HUES48 (cell line): ENCODE data around the gene MIER3.

ENCODE experiments used
- H3K27ac ChIP-seq: one replicate; pipeline ENCODE4 v1.7.0; 2013; ENCODE audit warnings: low read depth, low read length, inconsistent platforms
- H3K27me3 ChIP-seq: 2 replicates; pipeline ENCODE4 v1.6.1; 2013; ENCODE audit warnings: mild to moderate bottlenecking, low read length; ENCODE audit not compliant: control insufficient read depth, insufficient read depth
- H3K36me3 ChIP-seq: 2 replicates; pipeline ENCODE4 v1.6.1; 2013; ENCODE audit warnings: low read length; ENCODE audit not compliant: control insufficient read depth, insufficient read depth
- H3K4me1 ChIP-seq: 2 replicates; pipeline ENCODE4 v1.6.1; 2013; ENCODE audit warnings: mild to moderate bottlenecking, low read length; ENCODE audit not compliant: control insufficient read depth, insufficient read depth
- H3K4me3 ChIP-seq: 2 replicates; pipeline ENCODE4 v1.5.1; 2013; ENCODE audit warnings: mild to moderate bottlenecking, low read depth, low read length
- H3K9ac ChIP-seq: 2 replicates; pipeline ENCODE4 v1.6.1; 2013; ENCODE audit warnings: mild to moderate bottlenecking, low read depth, low read length, moderate library complexity
- H3K9me3 ChIP-seq: 2 replicates; pipeline ENCODE4 v1.6.1; 2013; ENCODE audit warnings: low read length; ENCODE audit not compliant: control insufficient read depth, insufficient read depth

MIER3 gene

DNA sequence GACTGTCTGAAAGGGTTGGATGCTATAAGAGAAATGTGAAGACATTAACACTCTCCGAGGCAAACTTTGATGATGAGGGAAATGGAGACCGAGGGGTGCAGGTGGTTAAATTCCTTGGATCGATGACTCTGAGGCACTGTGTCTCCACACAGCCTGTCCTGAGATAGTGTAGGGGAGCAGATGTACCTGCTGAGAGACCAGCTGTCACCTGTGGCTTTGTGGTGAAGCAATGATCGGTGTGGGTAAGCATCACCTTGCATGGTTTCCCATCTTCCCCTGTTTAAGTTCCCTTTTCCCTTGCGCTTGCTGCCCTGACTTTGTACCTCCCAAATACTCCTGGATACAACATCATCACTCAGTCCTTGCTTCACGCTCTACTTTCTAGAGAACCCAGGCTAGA lies 9.8 kb upstream of the MIER3 start:
- H3K4me1 ChIP-seq = peaks cover 7% of the 10 kb centered on the region; the same call in 1 of the 2 replicates
- H3K27me3 ChIP-seq = no peaks in the 10 kb centered on the region

DNA sequence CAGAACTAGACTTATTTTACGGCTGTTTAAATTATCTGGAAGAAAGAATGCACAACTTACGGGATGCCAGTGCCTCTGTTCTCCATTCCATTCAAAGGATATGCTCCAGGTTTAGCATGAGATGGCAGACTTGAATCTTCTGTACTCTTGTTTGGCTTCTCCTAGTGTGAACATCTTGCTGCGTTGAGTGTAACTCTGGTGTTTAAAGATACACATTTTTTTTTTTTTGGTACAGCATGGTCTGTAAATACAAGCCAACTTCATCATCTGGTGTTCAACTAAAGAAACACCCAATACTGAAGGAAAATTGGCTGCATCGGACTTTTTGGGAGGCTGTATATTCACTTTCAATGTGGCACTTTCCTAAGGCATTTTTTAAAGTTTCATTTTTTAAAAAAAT lies 7.4 kb upstream of the MIER3 start:
- H3K9me3 ChIP-seq = no peaks in the 10 kb centered on the region
- no peak overlapping the region for H3K4me3 ChIP-seq
- H3K9ac ChIP-seq = no peak overlapping the region
- no peaks in the 10 kb centered on the region for H3K36me3 ChIP-seq
- no peaks in the 10 kb centered on the region; the same call in 1 of the 2 replicates for H3K27me3 ChIP-seq
- H3K4me1 ChIP-seq = peaks cover 7% of the 10 kb centered on the region; the same call in 1 of the 2 replicates
- no peak overlapping the region for H3K27ac ChIP-seq

More for the DNA sequence above, 9.8 kb upstream of the MIER3 start:
- Histone ChIP-seq H3K9me3 (no peaks in the 10 kb centered on the region), H3K36me3 (no peaks in the 10 kb centered on the region), H3K27ac (no peak overlapping the region), H3K9ac (no peak overlapping the region), H3K4me3 (no peak overlapping the region)

GRCh38 chr5:56958595-56958994 lies 6.7 kb upstream of the MIER3 start:
- Histone ChIP-seq H3K4me3 (no peak overlapping the region), H3K27me3 (peaks cover 4% of the 10 kb centered on the region; the same call in 1 of the 2 replicates), H3K9ac (no peak overlapping the region), H3K9me3 (no peaks in the 10 kb centered on the region), H3K36me3 (no peaks in the 10 kb centered on the region), H3K27ac (no peak overlapping the region), H3K4me1 (peaks cover 7% of the 10 kb centered on the region; the same call in 1 of the 2 replicates)

DNA sequence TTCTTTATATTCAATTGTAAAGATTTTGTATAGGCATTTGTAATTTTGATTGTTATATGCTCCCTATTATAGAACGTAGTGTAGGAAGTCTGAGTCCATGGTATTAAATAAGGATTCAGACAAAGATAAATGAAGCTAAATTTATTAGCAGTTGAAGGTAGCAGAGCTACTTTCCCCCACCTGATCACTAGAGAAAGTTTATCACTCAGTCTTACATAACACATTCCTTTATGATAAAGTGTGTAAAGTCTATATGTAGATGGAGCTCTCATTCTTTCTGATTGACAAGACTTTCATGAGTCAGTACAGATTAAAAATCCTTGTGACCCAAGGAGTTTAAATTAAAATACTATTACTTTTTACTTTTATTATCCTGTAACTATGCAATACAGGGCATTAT lies 2.3 kb upstream of the MIER3 start:
- no peak overlapping the region for H3K4me3 ChIP-seq
- H3K27ac ChIP-seq = no peak overlapping the region
- H3K9ac ChIP-seq = no peak overlapping the region
- H3K9me3 ChIP-seq = no peaks in the 10 kb centered on the region
- peaks cover 20% of the 10 kb centered on the region for H3K4me1 ChIP-seq
- H3K36me3 ChIP-seq = peaks cover 9% of the 10 kb centered on the region
- peaks cover 16% of the 10 kb centered on the region for H3K27me3 ChIP-seq

DNA sequence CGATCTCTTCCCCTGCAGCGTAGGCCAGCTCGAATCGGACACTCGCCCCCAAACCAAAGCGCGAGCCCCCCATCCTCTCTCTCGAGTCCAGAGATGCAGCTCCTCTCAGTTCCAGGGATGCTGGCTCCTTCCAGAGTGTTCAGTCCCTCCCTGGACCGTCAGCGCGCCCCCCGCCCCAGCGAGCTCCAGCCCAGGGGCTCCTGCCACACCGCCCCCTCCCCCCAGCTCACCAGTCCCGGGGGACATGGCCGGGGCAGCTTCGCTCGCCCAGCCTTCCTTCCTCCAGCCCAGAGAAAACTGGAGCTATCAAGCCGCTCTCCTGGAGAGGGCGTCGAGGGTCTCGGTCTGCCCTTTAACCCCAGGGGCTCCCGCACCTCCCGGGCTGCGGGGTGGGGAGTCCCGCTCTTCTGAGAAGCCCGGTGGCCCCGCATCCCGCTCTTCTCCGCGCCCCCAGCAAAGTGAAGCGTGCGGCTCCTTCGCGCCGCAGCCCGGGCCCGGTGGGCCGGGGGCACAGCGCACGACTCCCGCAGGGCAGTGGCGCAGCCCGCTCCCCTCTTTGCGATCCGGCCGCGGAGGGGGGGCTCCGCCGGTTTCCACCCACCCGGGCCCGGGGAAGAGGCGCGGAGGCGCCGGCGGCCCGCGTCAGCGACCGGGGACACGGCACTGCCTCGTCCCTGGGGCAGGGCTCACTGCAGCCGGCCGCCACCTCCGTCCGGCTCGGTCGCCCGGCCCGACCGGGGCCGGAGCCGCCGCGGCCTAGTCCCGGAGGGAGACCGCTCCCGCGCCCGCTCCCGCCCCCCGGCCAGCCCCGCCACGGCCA lies 587 bp downstream of the MIER3 start:
- H3K9me3 ChIP-seq = no peaks in the 10 kb centered on the region
- H3K36me3 ChIP-seq = peaks cover 35% of the 10 kb centered on the region
- peak overlapping the region; percentile 81; the same call in 1 of the 2 replicates for H3K9ac ChIP-seq
- peaks cover 13% of the 10 kb centered on the region for H3K4me1 ChIP-seq
- H3K27me3 ChIP-seq = peaks cover 16% of the 10 kb centered on the region
- H3K4me3 ChIP-seq = peak overlapping the region; percentile 85
- H3K27ac ChIP-seq = peak overlapping the region; percentile 78

DNA sequence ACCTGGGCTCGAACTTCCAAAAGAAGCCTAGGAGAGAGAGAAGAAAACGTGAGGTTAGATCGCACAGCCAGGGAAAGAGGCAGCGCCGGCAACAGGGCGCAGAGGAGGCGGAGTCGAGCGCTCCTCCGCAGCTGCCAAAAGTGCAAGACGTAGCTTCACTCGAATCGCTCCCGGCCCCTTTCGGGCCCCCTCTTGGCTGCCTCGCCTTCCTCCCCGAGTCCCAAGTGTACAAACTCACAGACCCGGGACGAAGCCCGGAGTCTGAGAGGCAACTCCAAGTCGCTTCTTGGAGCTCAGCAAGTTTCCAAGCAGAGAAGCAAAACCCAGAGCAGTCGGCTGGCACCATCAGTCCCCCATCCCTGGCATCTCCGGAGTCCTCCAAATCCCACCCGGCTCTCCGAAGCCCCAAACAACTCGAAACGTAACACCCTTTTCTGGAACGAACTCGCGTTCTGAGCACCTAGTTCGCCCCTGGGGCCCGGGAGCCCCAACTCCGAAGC lies 1.2 kb downstream of the MIER3 start:
- Histone ChIP-seq H3K4me1 (peaks cover 13% of the 10 kb centered on the region), H3K4me3 (peak overlapping the region; percentile 85), H3K27me3 (peaks cover 16% of the 10 kb centered on the region), H3K27ac (peak overlapping the region; percentile 78), H3K9me3 (no peaks in the 10 kb centered on the region), H3K9ac (peak overlapping the region; percentile 11; the same call in 1 of the 2 replicates), H3K36me3 (peaks cover 42% of the 10 kb centered on the region)

GRCh38 chr5:56947052-56947451 lies 4.9 kb downstream of the MIER3 start:
- Histone ChIP-seq H3K36me3 (peaks cover 75% of the 10 kb centered on the region), H3K9me3 (no peaks in the 10 kb centered on the region), H3K9ac (no peak overlapping the region), H3K4me3 (no peak overlapping the region), H3K4me1 (peaks cover 10% of the 10 kb centered on the region), H3K27me3 (no peaks in the 10 kb centered on the region), H3K27ac (no peak overlapping the region)

DNA sequence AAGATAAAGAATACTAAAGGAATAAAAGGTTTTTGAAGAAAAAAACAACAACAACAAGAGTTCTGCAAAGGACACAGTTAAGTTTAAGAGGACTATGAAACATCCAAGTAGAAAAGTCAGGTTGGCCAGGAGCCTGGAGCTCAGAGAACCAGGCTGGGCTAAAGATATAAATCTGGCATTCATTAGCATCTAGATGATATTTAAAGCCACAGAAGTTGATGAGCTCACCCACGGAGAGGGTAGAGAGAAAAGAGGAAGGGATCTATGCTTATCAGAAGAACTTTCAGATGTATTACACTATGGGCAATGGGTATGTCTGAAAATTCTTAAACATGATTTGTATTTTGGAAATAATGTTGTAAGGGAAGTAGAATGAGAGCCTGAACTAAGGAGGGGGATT lies 9.9 kb downstream of the MIER3 start:
- H3K9me3 ChIP-seq = no peaks in the 10 kb centered on the region
- no peak overlapping the region for H3K4me3 ChIP-seq
- H3K36me3 ChIP-seq = peaks cover 97% of the 10 kb centered on the region

DNA sequence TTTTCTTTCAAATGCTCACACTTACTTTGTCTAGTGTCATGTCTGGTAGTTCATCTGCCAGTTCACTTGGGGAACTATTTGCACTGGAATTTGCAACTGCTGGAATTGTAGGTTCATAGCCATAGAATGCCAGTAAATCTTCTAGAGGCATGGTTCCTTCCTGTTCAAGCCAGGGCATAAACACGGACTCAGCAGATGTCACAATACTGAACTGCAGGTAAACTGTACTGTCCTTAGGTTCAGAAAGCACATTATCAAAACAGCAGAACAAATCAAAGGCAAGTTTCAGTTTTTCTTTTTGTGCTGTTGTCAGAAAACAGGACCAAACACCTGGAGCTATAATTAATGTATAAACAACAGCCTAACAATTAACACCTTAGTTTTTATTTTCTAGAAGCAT lies 13.1 kb downstream of the MIER3 start:
- H3K27ac ChIP-seq = no peak overlapping the region

More for the DNA sequence above, 9.9 kb downstream of the MIER3 start:
- H3K27me3 ChIP-seq = no peaks in the 10 kb centered on the region
- H3K9ac ChIP-seq = no peak overlapping the region
- no peak overlapping the region for H3K27ac ChIP-seq
- H3K4me1 ChIP-seq = no peaks in the 10 kb centered on the region

GRCh38 chr5:56934325-56934724 lies 17.6 kb downstream of the MIER3 start:
- H3K36me3 ChIP-seq = peaks cover 99% of the 10 kb centered on the region

More for the DNA sequence above, 13.1 kb downstream of the MIER3 start:
- H3K27me3 ChIP-seq = no peaks in the 10 kb centered on the region
- no peak overlapping the region for H3K9ac ChIP-seq
- no peak overlapping the region for H3K4me3 ChIP-seq
- peaks cover 100% of the 10 kb centered on the region for H3K36me3 ChIP-seq
- H3K4me1 ChIP-seq = no peaks in the 10 kb centered on the region
- H3K9me3 ChIP-seq = no peaks in the 10 kb centered on the region

GRCh38 chr5:56922922-56923321 lies 29.0 kb downstream of the MIER3 start:
- Histone ChIP-seq H3K9ac (no peak overlapping the region), H3K9me3 (peaks cover 5% of the 10 kb centered on the region; the same call in 1 of the 2 replicates), H3K27me3 (no peaks in the 10 kb centered on the region), H3K4me3 (no peak overlapping the region), H3K4me1 (no peaks in the 10 kb centered on the region), H3K36me3 (peaks cover 87% of the 10 kb centered on the region), H3K27ac (no peak overlapping the region)

More at GRCh38 chr5:56934325-56934724, 17.6 kb downstream of the MIER3 start:
- Histone ChIP-seq H3K9ac (no peak overlapping the region), H3K27ac (no peak overlapping the region), H3K27me3 (no peaks in the 10 kb centered on the region), H3K4me3 (no peak overlapping the region), H3K9me3 (no peaks in the 10 kb centered on the region), H3K4me1 (no peaks in the 10 kb centered on the region)
